ENCODE data around the gene CYP46A1.

The CYP46A1 gene

GRCh38 chr14:99689266-99690236 is 5.5 kb downstream of the CYP46A1 start:
- no peak for DNase-seq

- DNase-seq, result no peak
These were observed 6.5 kb downstream of the CYP46A1 start for GRCh38 chr14:99690636-99691035.

- no peak for DNase-seq
These were observed 7.2 kb downstream of the CYP46A1 start for GRCh38 chr14:99691111-99691885.

GRCh38 chr14:99693918-99694317 is 9.8 kb downstream of the CYP46A1 start:
- DNase-seq, result no peak

- DNase-seq, result no peak
These were observed 12.8 kb downstream of the CYP46A1 start for GRCh38 chr14:99696929-99697328.

- DNase-seq, result no peak
These were observed 14.1 kb downstream of the CYP46A1 start for GRCh38 chr14:99698236-99698635.

- no peak for DNase-seq
These were observed 14.5 kb downstream of the CYP46A1 start for GRCh38 chr14:99698642-99699041.

GRCh38 chr14:99699085-99699760 is 15.1 kb downstream of the CYP46A1 start:
- DNase-seq, result no peak

- DNase-seq, result no peak
These were observed 15.8 kb downstream of the CYP46A1 start for GRCh38 chr14:99699861-99700260.

- no peak for DNase-seq
These were observed 16.3 kb downstream of the CYP46A1 start for GRCh38 chr14:99700379-99700778.

GRCh38 chr14:99701260-99701659 is 17.2 kb downstream of the CYP46A1 start:
- no peak for DNase-seq

GRCh38 chr14:99702115-99702514 is 18.0 kb downstream of the CYP46A1 start:
- DNase-seq, result no peak

- DNase-seq, result no peak
These were observed 19.3 kb downstream of the CYP46A1 start for GRCh38 chr14:99703381-99703780.

GRCh38 chr14:99704037-99704436 is 19.9 kb downstream of the CYP46A1 start:
- DNase-seq, result no peak

GRCh38 chr14:99706107-99706900 is 22.2 kb downstream of the CYP46A1 start:
- no peak for DNase-seq

- no peak for DNase-seq
These were observed 23.3 kb downstream of the CYP46A1 start for GRCh38 chr14:99707420-99707819.

- DNase-seq, result no peak
These were observed 23.8 kb downstream of the CYP46A1 start for GRCh38 chr14:99707921-99708320.

- no peak for DNase-seq
These were observed 24.4 kb downstream of the CYP46A1 start for GRCh38 chr14:99708449-99708848.

- DNase-seq, result no peak
These were observed 29.9 kb downstream of the CYP46A1 start for GRCh38 chr14:99713972-99714371.

GRCh38 chr14:99715266-99716000 is 31.3 kb downstream of the CYP46A1 start:
- DNase-seq, result no peak

GRCh38 chr14:99716091-99716849 is 32.2 kb downstream of the CYP46A1 start:
- DNase-seq, result no peak
